ENCODE data around the gene LGALS4.
"Not testable (repeated sequence)": the region's sequence is repeated elsewhere in the genome, so short reads cannot be mapped to it uniquely, and the experiment has no call there.

LGALS4 gene

DNA sequence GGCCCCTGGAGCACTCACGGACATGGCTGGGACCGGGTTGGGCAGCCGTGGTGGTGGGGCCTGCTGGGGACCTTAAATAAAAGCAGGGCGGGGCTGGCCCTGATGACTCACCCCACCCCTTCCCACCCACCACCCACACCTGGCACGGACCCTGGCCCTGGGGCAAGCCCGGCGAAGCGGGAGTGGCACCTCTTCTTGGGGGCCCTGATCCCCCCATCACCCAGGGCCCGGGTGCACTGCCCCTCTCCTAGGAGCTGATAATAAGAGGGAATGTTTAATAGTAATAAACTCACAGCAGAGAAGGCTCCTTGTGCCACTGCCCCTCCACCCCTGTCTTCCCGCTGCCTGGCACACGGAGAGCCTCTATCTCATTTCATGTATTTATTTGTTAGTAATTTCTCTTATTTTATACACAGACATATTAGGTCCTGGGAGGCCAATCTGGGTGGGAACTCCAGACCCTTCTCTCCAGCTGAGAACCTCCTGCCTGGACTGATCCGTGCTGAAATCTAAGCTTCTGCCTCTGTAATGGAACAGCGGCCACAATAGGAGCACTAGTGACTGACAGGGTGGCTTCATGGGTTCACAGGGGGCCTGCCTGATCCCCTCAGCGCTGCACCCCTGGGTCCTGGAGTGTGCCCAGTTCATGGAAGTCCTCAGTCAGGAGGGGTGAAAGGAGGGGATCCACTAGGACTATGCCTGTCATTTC lies 39.1 kb downstream of the LGALS4 start, which contains the start of gene LGALS7:
TSS of gene LGALS7 (minus strand) at position 49 of the 709 bp plus-strand sequence. CDS start at position 24, 25 bp downstream.
- no peak within 1 kb of the TSS for H3K4me3 ChIP-seq (ENCODE audit: low read length, poor library complexity, severe bottlenecking)
- H3K79me2 ChIP-seq (ENCODE audit: insufficient read depth, low read length): no peaks in the 10 kb centered on the region
- H3K9ac ChIP-seq (ENCODE audit: low read depth, low read length, poor library complexity, severe bottlenecking): no peak within 1 kb of the TSS
- H2AFZ ChIP-seq (ENCODE audit: low read length): no peak within 1 kb of the TSS
- H4K20me1 ChIP-seq (ENCODE audit: insufficient read depth, low read length, poor library complexity, severe bottlenecking): no peaks in the 10 kb centered on the region
- no peak within 1 kb of the TSS for H3K4me2 ChIP-seq (ENCODE audit: low read depth, low read length, poor library complexity, severe bottlenecking)
- no peaks in the 10 kb centered on the region for H3K27me3 ChIP-seq (ENCODE audit: insufficient read depth, low read length, poor library complexity, severe bottlenecking)
- H3K9me3 ChIP-seq (ENCODE audit: insufficient read depth, low read depth, low read length): no peaks in the 10 kb centered on the region
- H3F3A ChIP-seq (ENCODE audit: low read depth): no peaks in the 10 kb centered on the region
- no peaks in the 10 kb centered on the region for H3K4me1 ChIP-seq (ENCODE audit: insufficient read depth, low read length, poor library complexity, severe bottlenecking)
- no peaks in the 10 kb centered on the region for H3K9me2 ChIP-seq (replicated peaks; ENCODE audit: low read depth, low read length)
- H3K36me3 ChIP-seq (ENCODE audit: insufficient read depth, low read length): no peaks in the 10 kb centered on the region
- TF ChIP-seq, protein P1, sequence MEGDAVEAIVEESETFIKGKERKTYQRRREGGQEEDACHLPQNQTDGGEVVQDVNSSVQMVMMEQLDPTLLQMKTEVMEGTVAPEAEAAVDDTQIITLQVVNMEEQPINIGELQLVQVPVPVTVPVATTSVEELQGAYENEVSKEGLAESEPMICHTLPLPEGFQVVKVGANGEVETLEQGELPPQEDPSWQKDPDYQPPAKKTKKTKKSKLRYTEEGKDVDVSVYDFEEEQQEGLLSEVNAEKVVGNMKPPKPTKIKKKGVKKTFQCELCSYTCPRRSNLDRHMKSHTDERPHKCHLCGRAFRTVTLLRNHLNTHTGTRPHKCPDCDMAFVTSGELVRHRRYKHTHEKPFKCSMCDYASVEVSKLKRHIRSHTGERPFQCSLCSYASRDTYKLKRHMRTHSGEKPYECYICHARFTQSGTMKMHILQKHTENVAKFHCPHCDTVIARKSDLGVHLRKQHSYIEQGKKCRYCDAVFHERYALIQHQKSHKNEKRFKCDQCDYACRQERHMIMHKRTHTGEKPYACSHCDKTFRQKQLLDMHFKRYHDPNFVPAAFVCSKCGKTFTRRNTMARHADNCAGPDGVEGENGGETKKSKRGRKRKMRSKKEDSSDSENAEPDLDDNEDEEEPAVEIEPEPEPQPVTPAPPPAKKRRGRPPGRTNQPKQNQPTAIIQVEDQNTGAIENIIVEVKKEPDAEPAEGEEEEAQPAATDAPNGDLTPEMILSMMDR (conservative IDR thresholded peaks at IDR 0.05; ENCODE audit: low read length): no peak
- no peak for TF ChIP-seq EZH2phosphoT487 (IDR thresholded peaks at IDR 0.05; ENCODE audit: borderline replicate concordance)

DNA sequence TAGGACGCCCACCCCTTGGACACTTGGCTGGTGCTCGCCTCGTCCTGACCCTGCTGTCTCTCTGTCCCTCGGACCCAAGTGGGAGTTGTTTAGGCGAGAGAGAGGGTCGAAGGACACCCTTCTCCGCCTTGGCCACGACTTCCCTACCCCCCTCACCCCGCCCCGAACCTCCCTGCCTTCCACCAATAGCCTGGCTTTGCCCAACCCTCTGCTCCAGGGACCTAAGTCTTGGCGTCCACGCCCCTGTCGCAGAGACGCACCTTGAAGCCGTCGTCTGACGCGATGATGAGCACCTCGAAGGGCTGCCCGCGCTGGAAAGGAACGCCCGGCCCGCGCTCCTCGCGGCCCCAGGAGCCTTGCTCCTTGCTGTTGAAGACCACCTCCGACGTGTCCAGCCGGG lies 41.2 kb downstream of the LGALS4 start:
- H3K4me2 ChIP-seq (ENCODE audit: low read depth, low read length, poor library complexity, severe bottlenecking); H3K4me1 ChIP-seq (ENCODE audit: insufficient read depth, low read length, poor library complexity, severe bottlenecking); H3K27me3 ChIP-seq (ENCODE audit: insufficient read depth, low read length, poor library complexity, severe bottlenecking); H2AFZ ChIP-seq (ENCODE audit: low read length); H3K9ac ChIP-seq (ENCODE audit: low read depth, low read length, poor library complexity, severe bottlenecking); H3F3A ChIP-seq (ENCODE audit: low read depth); H3K79me2 ChIP-seq (ENCODE audit: insufficient read depth, low read length); H3K36me3 ChIP-seq (ENCODE audit: insufficient read depth, low read length); H3K9me2 ChIP-seq (replicated peaks; ENCODE audit: low read depth, low read length); H3K9me3 ChIP-seq (ENCODE audit: insufficient read depth, low read depth, low read length); H3K4me3 ChIP-seq (ENCODE audit: low read length, poor library complexity, severe bottlenecking); H4K20me1 ChIP-seq (ENCODE audit: insufficient read depth, low read length, poor library complexity, severe bottlenecking): not testable (repeated sequence)

DNA sequence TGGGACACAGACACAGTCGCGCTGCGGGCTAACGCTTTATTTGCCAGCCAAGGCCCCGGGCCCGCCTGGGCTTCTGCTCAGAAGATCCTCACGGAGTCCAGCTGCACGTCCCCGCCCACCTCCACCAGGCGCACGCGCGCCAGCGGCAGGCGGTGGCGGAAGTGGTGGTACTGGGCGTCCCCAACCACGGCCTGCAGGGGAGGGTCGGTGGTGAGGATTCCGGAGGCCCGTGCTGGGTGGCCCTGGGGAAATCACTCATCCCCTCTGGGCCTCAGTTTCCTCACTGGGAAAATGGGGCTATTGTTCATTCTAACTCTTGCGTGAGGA lies 41.8 kb downstream of the LGALS4 start:
- H3K79me2 ChIP-seq (ENCODE audit: insufficient read depth, low read length); H3K4me1 ChIP-seq (ENCODE audit: insufficient read depth, low read length, poor library complexity, severe bottlenecking); H3K4me3 ChIP-seq (ENCODE audit: low read length, poor library complexity, severe bottlenecking); H3K9me2 ChIP-seq (replicated peaks; ENCODE audit: low read depth, low read length); H3K9ac ChIP-seq (ENCODE audit: low read depth, low read length, poor library complexity, severe bottlenecking); H4K20me1 ChIP-seq (ENCODE audit: insufficient read depth, low read length, poor library complexity, severe bottlenecking); H3K4me2 ChIP-seq (ENCODE audit: low read depth, low read length, poor library complexity, severe bottlenecking); H3K36me3 ChIP-seq (ENCODE audit: insufficient read depth, low read length); H3K9me3 ChIP-seq (ENCODE audit: insufficient read depth, low read depth, low read length); H2AFZ ChIP-seq (ENCODE audit: low read length); H3K27me3 ChIP-seq (ENCODE audit: insufficient read depth, low read length, poor library complexity, severe bottlenecking); H3F3A ChIP-seq (ENCODE audit: low read depth): not testable (repeated sequence)

DNA sequence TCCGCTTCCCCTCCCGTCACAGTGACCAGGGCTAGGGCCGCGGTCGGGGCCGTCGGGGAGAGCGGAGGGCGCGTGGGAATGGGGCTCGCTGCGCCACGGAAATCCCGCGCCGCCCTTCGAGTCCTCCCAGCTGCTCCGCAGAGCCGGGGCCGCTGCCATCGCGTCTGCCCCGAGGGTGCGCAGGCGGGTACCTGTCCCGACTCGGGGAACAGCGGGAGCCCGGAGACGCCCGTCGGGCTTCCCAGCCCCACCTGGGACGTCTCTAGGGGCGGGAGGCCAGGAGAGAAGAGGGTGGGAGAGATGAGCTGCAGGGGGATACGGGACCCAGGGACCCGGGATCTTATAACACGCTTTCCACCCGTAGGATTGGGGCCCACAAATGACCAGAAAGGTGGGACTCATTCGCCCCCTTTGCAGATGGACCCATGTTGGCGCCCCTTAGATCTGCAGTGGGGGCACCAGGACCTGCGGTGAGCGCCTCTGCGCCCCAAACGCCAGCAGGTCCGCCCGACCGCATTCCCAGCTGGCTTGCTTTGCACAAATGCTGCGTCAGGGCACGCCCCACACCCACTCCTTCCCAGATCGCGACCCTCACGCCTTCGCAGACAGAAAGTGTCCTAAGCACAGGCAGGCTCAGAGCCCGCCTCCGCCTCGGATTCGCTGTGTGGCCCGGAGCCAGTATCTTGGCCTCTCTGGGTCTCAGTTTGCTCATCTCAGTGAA lies 42.4 kb downstream of the LGALS4 start:
- H3K9me3 ChIP-seq (ENCODE audit: insufficient read depth, low read depth, low read length); H3K9me2 ChIP-seq (replicated peaks; ENCODE audit: low read depth, low read length): not testable (repeated sequence)

More for the DNA sequence above, 42.4 kb downstream of the LGALS4 start:
- H3K4me3 ChIP-seq (ENCODE audit: low read length, poor library complexity, severe bottlenecking); H3F3A ChIP-seq (ENCODE audit: low read depth); H3K27me3 ChIP-seq (ENCODE audit: insufficient read depth, low read length, poor library complexity, severe bottlenecking); H3K79me2 ChIP-seq (ENCODE audit: insufficient read depth, low read length); H3K9ac ChIP-seq (ENCODE audit: low read depth, low read length, poor library complexity, severe bottlenecking); H3K36me3 ChIP-seq (ENCODE audit: insufficient read depth, low read length); H3K4me2 ChIP-seq (ENCODE audit: low read depth, low read length, poor library complexity, severe bottlenecking); H3K4me1 ChIP-seq (ENCODE audit: insufficient read depth, low read length, poor library complexity, severe bottlenecking); H4K20me1 ChIP-seq (ENCODE audit: insufficient read depth, low read length, poor library complexity, severe bottlenecking); H2AFZ ChIP-seq (ENCODE audit: low read length): not testable (repeated sequence)
